D721Med (cell line): ENCODE data around the gene BRSK1.

Experiments used
- DNase-seq: peaks from one replicate; pipeline ENCODE4 v3.0.0; 2011; ENCODE audit warnings: low spot score; ENCODE audit not compliant: insufficient read length
- FAIRE-seq: peaks from 2 replicates; lab custom pipeline; 2011; peaks lifted over from hg19 to GRCh38; lab: Jason Lieb, UNC
- TF ChIP-seq, protein P1 (sequence below): IDR thresholded peaks from 2 replicates; pipeline ENCODE4 v1.5.1; 2012; ENCODE audit warnings: mild to moderate bottlenecking, control low read depth; ENCODE audit not compliant: insufficient read depth; ENCODE audit errors: missing control alignments

BRSK1 gene

DNA sequence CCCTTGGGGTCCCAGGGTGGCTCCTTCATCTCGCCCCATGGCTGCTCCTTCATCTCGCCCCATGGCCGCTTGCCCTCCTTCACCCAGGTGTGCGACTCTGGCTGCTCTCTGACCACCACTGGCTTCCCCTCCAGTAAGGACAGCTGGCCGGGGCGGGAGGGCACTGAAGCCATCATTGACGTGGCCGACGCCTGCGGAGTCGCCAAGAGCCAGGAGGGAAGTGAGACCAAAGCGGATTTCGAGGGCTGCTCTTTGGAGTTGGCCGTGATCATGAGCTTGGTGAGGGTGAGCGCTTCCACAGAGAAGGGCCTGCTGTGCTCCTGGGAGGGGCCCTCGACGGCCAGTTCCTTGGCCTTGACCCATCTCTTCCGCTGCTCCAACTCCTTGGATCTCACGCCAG lies 74.7 kb downstream of the BRSK1 start:
- DNase-seq (no peak), FAIRE-seq (no peak)
- TF ChIP-seq, protein P1, sequence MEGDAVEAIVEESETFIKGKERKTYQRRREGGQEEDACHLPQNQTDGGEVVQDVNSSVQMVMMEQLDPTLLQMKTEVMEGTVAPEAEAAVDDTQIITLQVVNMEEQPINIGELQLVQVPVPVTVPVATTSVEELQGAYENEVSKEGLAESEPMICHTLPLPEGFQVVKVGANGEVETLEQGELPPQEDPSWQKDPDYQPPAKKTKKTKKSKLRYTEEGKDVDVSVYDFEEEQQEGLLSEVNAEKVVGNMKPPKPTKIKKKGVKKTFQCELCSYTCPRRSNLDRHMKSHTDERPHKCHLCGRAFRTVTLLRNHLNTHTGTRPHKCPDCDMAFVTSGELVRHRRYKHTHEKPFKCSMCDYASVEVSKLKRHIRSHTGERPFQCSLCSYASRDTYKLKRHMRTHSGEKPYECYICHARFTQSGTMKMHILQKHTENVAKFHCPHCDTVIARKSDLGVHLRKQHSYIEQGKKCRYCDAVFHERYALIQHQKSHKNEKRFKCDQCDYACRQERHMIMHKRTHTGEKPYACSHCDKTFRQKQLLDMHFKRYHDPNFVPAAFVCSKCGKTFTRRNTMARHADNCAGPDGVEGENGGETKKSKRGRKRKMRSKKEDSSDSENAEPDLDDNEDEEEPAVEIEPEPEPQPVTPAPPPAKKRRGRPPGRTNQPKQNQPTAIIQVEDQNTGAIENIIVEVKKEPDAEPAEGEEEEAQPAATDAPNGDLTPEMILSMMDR: no peak

DNA sequence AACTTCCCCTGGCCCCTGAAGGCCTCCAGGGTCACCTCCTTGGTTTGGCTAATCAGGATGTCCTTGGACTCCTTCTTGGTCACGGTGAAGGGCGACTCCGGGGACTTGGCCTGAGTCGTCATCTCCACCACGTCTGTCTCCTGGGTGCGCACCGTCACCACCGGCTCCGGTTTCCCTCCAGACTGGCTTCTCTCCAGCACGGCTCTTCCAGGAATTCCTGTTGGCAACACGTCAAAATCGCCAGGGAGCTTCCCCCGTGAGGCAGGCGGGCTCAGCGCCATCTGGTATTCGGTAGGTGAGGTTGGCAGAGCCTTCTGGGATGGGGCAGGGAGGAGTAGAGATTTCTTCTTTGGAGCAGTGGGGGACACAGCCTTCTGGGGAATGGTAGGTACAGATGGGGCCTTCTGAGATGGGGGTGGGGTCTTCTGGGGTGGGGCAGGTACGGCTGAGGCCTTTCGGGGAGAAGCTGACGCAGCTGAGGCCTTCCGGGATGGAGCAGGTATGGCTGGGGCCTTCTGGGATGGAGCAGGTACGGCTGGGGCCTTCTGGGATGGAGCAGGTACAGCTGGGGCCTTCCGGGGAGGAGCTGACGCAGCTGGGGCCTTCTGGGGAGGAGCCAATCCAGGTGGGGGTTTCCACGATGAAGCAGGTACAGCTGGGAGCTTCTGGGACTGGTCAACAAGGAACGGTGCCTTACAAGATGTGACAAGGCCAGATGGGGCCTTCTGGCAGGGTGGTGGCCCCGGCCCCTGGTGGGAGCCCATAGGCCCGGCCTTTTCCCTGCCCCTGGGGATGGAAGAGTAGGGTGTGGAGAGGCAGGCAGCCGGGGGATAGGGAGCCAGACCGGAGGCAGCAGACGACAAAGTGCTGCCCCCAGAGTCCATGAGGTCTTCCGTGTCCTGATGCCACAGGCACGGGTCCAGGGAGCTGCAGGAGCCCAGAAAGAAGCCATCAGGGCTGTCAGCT lies 75.4 kb downstream of the BRSK1 start:
- TF ChIP-seq, protein P1: no peak
- DNase-seq: no peak
- FAIRE-seq: no peak

DNA sequence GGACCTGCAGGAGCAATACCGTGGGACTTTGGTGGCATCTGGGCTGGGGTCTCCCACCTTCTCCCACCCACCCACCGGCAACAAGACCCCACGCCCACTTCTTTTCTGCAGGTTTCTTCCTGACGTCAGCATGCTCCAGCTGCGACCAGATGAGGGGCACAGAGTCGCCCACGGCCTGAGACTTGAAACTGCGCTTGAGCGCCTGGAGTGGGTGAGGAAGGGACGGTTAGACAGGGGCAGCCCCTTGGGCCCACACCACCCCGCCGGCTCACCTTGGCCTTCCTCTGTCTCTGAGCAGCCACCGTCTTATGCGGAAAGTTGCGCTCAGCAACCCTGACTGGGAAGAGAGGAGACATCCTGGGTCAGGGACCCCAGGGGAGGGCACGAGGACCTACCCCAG lies 77.1 kb downstream of the BRSK1 start:
- FAIRE-seq: no peak
- TF ChIP-seq, protein P1: no peak
- no peak for DNase-seq
